ENCODE results near the gene AUTS2. TPM values are rescaled to one million over a fixed set of nuclear protein-coding genes. Genes with fewer than 3 reads are reported as not detected.

AUTS2 gene
- total and polyA plus RNA-seq, 2 of the 8 experiments (the other 6 are each of a cell fraction or from before 2014, with no cell fraction given), result 25.9 to 101 TPM

GRCh38 chr7:70607281-70607680 lies 1009.0 kb downstream of the AUTS2 start:
- FAIRE-seq (no peak), DNase-seq (ENCODE audit: low read depth in 1 of 2, low spot score in 2 of 2) (no peak)
- H3K4me3 ChIP-seq (ENCODE audit: extremely low read depth in 1 of 4, insufficient read depth in 2 of 4, low read depth in 3 of 4, low read length in 4 of 4), result no peak overlapping the region
- no peaks in the 10 kb centered on the region for H3K4me1 ChIP-seq (replicated peaks in 1 of 4; ENCODE audit: control insufficient read depth in 3 of 4, insufficient read depth in 4 of 4, low read length in 3 of 4)
- CTCF ChIA-PET (ENCODE audit: partially characterized antibody), result no interaction called here
- 85% methylated on average over 7 of the region's 7 CpGs; no CpG with 5 or more reads in 1 of the 2 experiments for WGBS, 2 experiments (ENCODE audit: extremely low coverage in 1 of 2, insufficient coverage in 1 of 2, insufficient read length in 1 of 2, insufficient replicate concordance in 2 of 2, low coverage in 1 of 2, low lambda C conversion rate in 2 of 2, missing lambda C conversion rate in 1 of 2)
- H3K79me2 ChIP-seq (ENCODE audit: control insufficient read depth in 1 of 2, insufficient read depth in 2 of 2, low read length in 2 of 2), result no peaks in the 10 kb centered on the region
- H2BK20ac ChIP-seq (ENCODE audit: low read length), result no peak overlapping the region
- H3K18ac ChIP-seq (ENCODE audit: extremely low read depth, low read length), result no peak overlapping the region
- no peak overlapping the region for H2AK5ac ChIP-seq (ENCODE audit: low read depth, low read length)
- H4K5ac ChIP-seq (ENCODE audit: insufficient read length, low read depth, low read length), result no peak overlapping the region
- H3K79me1 ChIP-seq (ENCODE audit: low read depth, low read length), result no peaks in the 10 kb centered on the region
- POLR2A ChIA-PET (ENCODE audit: partially characterized antibody), result interaction anchor here (0.6 kb wide), 1 partner anchor 10 kb away, joined by 4 read pairs; no protein-coding TSS in a partner anchor
- no peaks in the 10 kb centered on the region for H3K23me2 ChIP-seq (ENCODE audit: low read depth, low read length)
- H3K56ac ChIP-seq (replicated peaks; ENCODE audit: insufficient read length, low read depth, low read length), result no peak overlapping the region
- H3K4ac ChIP-seq (replicated peaks; ENCODE audit: insufficient read length, low read depth, low read length), result no peak overlapping the region
- no peak overlapping the region for H3K23ac ChIP-seq (ENCODE audit: insufficient read length)
- H3K27me3 ChIP-seq (replicated peaks in 1 of 4; ENCODE audit: control insufficient read depth in 3 of 4, extremely low read depth in 1 of 4, insufficient read depth in 3 of 4, low read length in 3 of 4), result no peaks in the 10 kb centered on the region
- H3K9ac ChIP-seq (replicated peaks in 1 of 4; ENCODE audit: extremely low read depth in 1 of 4, low read depth in 3 of 4, low read length in 3 of 4), result no peak overlapping the region
- H3K36me3 ChIP-seq (ENCODE audit: control insufficient read depth in 2 of 4, insufficient read depth in 4 of 4, low read length in 3 of 4), result no peaks in the 10 kb centered on the region
- no peaks in the 10 kb centered on the region for H4K20me1 ChIP-seq (replicated peaks in 1 of 2; ENCODE audit: control insufficient read depth in 1 of 2, insufficient read depth in 2 of 2, low read length in 2 of 2)
- no peak overlapping the region for H2BK5ac ChIP-seq (ENCODE audit: low read depth, low read length)
- H2BK12ac ChIP-seq (ENCODE audit: low read depth, low read length), result no peak overlapping the region
- H4K8ac ChIP-seq (ENCODE audit: extremely low read depth, insufficient read depth, low read length), result no peak overlapping the region
- no peak overlapping the region for H4K91ac ChIP-seq (replicated peaks; ENCODE audit: insufficient read length, low read length)
- H3K9me3 ChIP-seq (ENCODE audit: insufficient read depth in 2 of 2, low read depth in 1 of 2, low read length in 1 of 2), result peaks cover 0 to 3% of the 10 kb centered on the region in 2 experiments; a peak in 3 of 4 replicates
- no peak overlapping the region for H2AFZ ChIP-seq (ENCODE audit: low read length)
- no peak overlapping the region for H3K4me2 ChIP-seq (ENCODE audit: insufficient read depth in 1 of 2, low read depth in 2 of 2, low read length in 2 of 2)
- no peak overlapping the region for H3K14ac ChIP-seq (ENCODE audit: insufficient read length)
- H2BK120ac ChIP-seq (replicated peaks; ENCODE audit: low read depth, low read length), result no peak overlapping the region
- no peak overlapping the region for H3K27ac ChIP-seq (ENCODE audit: low read depth, low read length)
- no peak overlapping the region for H2BK15ac ChIP-seq (ENCODE audit: low read length)
- no peak for TF ChIP-seq MAX (IDR thresholded peaks at IDR 0.05)
